Measurements from ENCODE around the gene PPARGC1A. TPM values are rescaled to one million over a fixed set of nuclear protein-coding genes. Genes with fewer than 3 reads are reported as not detected.

PPARGC1A gene
- total and polyA plus RNA-seq, 9 donors: 0.38 to 6.3 (median 2.2) TPM

GRCh38 chr4:23837371-23837770 is 52.5 kb downstream of the PPARGC1A start:
- no peak for DNase-seq
- Histone ChIP-seq H3K27me3 (no peaks in the 10 kb centered on the region), H3K36me3 (no peaks in the 10 kb centered on the region), H3K9me3 (no peaks in the 10 kb centered on the region), H3K4me1 (ENCODE audit: insufficient read depth) (no peaks in the 10 kb centered on the region), H3K27ac (no peak overlapping the region), H3K4me3 (no peak overlapping the region)
- WGBS, 3 donors: 61 to 69% (median 64%) methylated on average over 2 of the region's 2 CpGs
- TF ChIP-seq POLR2A (IDR thresholded peaks at IDR 0.05) (no peak), EP300 (IDR thresholded peaks at IDR 0.05) (no peak), CTCF (IDR thresholded peaks at IDR 0.05) (no peak)
- intact Hi-C loops (cut with DNase I): no loop called here

- intact Hi-C loops (cut with DNase I): no loop called here
- no peak for DNase-seq
- no peaks in the 10 kb centered on the region for H3K4me1 ChIP-seq (ENCODE audit: insufficient read depth)
- H3K27ac ChIP-seq: no peak overlapping the region
- no peak overlapping the region for H3K4me3 ChIP-seq
- no peaks in the 10 kb centered on the region for H3K27me3 ChIP-seq
- H3K36me3 ChIP-seq: no peaks in the 10 kb centered on the region
- H3K9me3 ChIP-seq: no peaks in the 10 kb centered on the region
- TF ChIP-seq EP300 (IDR thresholded peaks at IDR 0.05): no peak
- TF ChIP-seq CTCF (IDR thresholded peaks at IDR 0.05): no peak
- no peak for TF ChIP-seq POLR2A (IDR thresholded peaks at IDR 0.05)
- WGBS, 3 donors: 64 to 65% (median 65%) methylated on average over 8 of the region's 8 CpGs
Measured at GRCh38 chr4:23835774-23836478, 53.9 kb downstream of the PPARGC1A start.

GRCh38 chr4:23828779-23829178 is 61.1 kb downstream of the PPARGC1A start:
- no peak overlapping the region for H3K27ac ChIP-seq

GRCh38 chr4:23828020-23828715 is 61.7 kb downstream of the PPARGC1A start:
- no peaks in the 10 kb centered on the region for H3K36me3 ChIP-seq
- no peak overlapping the region for H3K4me3 ChIP-seq
- no peak for DNase-seq
- no peaks in the 10 kb centered on the region for H3K4me1 ChIP-seq (ENCODE audit: insufficient read depth)
- H3K27me3 ChIP-seq: no peaks in the 10 kb centered on the region
- WGBS, 3 donors: 19 to 49% (median 22%) methylated on average over 9 of the region's 9 CpGs
- intact Hi-C loops (cut with DNase I): no loop called here
- H3K9me3 ChIP-seq: no peaks in the 10 kb centered on the region
- TF ChIP-seq POLR2A (IDR thresholded peaks at IDR 0.05) (no peak), CTCF (IDR thresholded peaks at IDR 0.05) (no peak), EP300 (IDR thresholded peaks at IDR 0.05) (no peak)
- H3K27ac ChIP-seq: no peak overlapping the region

More at GRCh38 chr4:23828779-23829178, 61.1 kb downstream of the PPARGC1A start:
- intact Hi-C loops (cut with DNase I): no loop called here
- Histone ChIP-seq H3K9me3 (no peaks in the 10 kb centered on the region), H3K4me1 (ENCODE audit: insufficient read depth) (no peaks in the 10 kb centered on the region), H3K36me3 (no peaks in the 10 kb centered on the region), H3K4me3 (no peak overlapping the region), H3K27me3 (no peaks in the 10 kb centered on the region)
- WGBS, 3 donors: 57 to 70% (median 65%) methylated on average over 4 of the region's 4 CpGs
- TF ChIP-seq EP300 (IDR thresholded peaks at IDR 0.05): no peak
- TF ChIP-seq CTCF (IDR thresholded peaks at IDR 0.05): no peak
- no peak for TF ChIP-seq POLR2A (IDR thresholded peaks at IDR 0.05)
- no peak for DNase-seq

Data from ovary (tissue), 9 donors.